ENCODE data around the gene GSTM3.
"Not testable (repeated sequence)": the region's sequence is repeated elsewhere in the genome, so short reads cannot be mapped to it uniquely, and the experiment has no call there.

- TF ChIP-seq EZH2 (IDR thresholded peaks at IDR 0.05; ENCODE audit: borderline replicate concordance, low read length); CTCF (IDR thresholded peaks at IDR 0.05; ENCODE audit: low read length): not testable (repeated sequence)
Measured at GRCh38 chr1:109766991-109767636, 26.3 kb upstream of the GSTM3 start.

Measured in OCI-LY1 (cell line).